ENCODE measurements around the gene PARD3B. TPM values are rescaled to one million over a fixed set of nuclear protein-coding genes. Genes with fewer than 3 reads are reported as not detected.

Gene PARD3B
- total RNA-seq, 1 experiment from 2014 or later = 6.4 TPM

GRCh38 chr2:204590063-204590462 is 44.8 kb downstream of the PARD3B start:
- no peak overlapping the region for H3K27ac ChIP-seq (ENCODE audit: insufficient read length, low read depth, low read length)
- Mint-ChIP-seq H3K27ac (no peak overlapping the region), H3K27me3 (ENCODE audit: low read depth) (no peaks in the 10 kb centered on the region; the same call in 1 of the 2 replicates), H3K4me3 (no peak overlapping the region), H3K36me3 (ENCODE audit: insufficient read depth in 1 of 3, low read depth in 3 of 3) (peaks cover 0 to 4% (median 0%) of the 10 kb centered on the region in 3 experiments; a peak in 4 of 7 replicates), H3K9me3 (peaks cover 3 to 7% of the 10 kb centered on the region in 2 experiments; a peak in 3 of 5 replicates), H3K4me1 (peaks cover 0 to 4% of the 10 kb centered on the region in 2 experiments; a peak in 2 of 4 replicates)
- no peaks in the 10 kb centered on the region for H3K79me2 ChIP-seq (ENCODE audit: insufficient read depth, low read length)
- no peak overlapping the region for H3K23ac ChIP-seq (ENCODE audit: insufficient read length, low read depth, low read length)
- H3K18ac ChIP-seq (ENCODE audit: insufficient read length, low read depth, low read length) = no peak overlapping the region
- H2BK20ac ChIP-seq (ENCODE audit: low read depth, low read length, poor library complexity, severe bottlenecking) = no peak overlapping the region
- no peaks in the 10 kb centered on the region for H3K9me3 ChIP-seq (ENCODE audit: control insufficient read depth, low read depth, low read length)
- H2BK120ac ChIP-seq (ENCODE audit: low read depth, low read length, poor library complexity, severe bottlenecking) = no peak overlapping the region
- no peaks in the 10 kb centered on the region; the same call in 1 of the 2 replicates for H3K4me1 ChIP-seq (ENCODE audit: insufficient read depth, low read length)
- H4K91ac ChIP-seq (ENCODE audit: insufficient read length, low read depth, low read length) = no peak overlapping the region
- no peak for DNase-seq
- H4K8ac ChIP-seq (replicated peaks; ENCODE audit: insufficient read length, low read depth, low read length) = no peak overlapping the region
- H3K56ac ChIP-seq (ENCODE audit: insufficient read length, low read depth, low read length) = no peak overlapping the region
- WGBS (ENCODE audit: extremely low coverage, insufficient read length, low lambda C conversion rate) = no CpG with 5 or more reads among the region's 3 CpGs
- no peak overlapping the region for H4K5ac ChIP-seq (ENCODE audit: insufficient read length, low read depth, low read length)
- no peak overlapping the region for H3K4ac ChIP-seq (ENCODE audit: low read depth, low read length)
- no peaks in the 10 kb centered on the region for H3K23me2 ChIP-seq (ENCODE audit: insufficient read length, low read depth, low read length, poor library complexity, severe bottlenecking)
- no peak overlapping the region for H3K14ac ChIP-seq (ENCODE audit: insufficient read depth, low read length)
- H3K27me3 ChIP-seq (ENCODE audit: insufficient read depth, low read length) = no peaks in the 10 kb centered on the region
- H2AFZ ChIP-seq (ENCODE audit: low read length) = no peak overlapping the region
- H2BK5ac ChIP-seq (ENCODE audit: insufficient read length, low read length) = no peak overlapping the region
- no peak overlapping the region for H2AK5ac ChIP-seq (ENCODE audit: insufficient read length, low read length)
- H2BK12ac ChIP-seq (ENCODE audit: insufficient read length, low read depth, low read length) = no peak overlapping the region
- H2BK15ac ChIP-seq (ENCODE audit: low read depth, low read length) = no peak overlapping the region
- no peak overlapping the region for H3K9ac ChIP-seq (ENCODE audit: extremely low read depth, insufficient read length, low read length)
- TF ChIP-seq CTCF (conservative IDR thresholded peaks at IDR 0.05) = no peak
- H3K79me1 ChIP-seq (ENCODE audit: insufficient read depth, low read depth, low read length, poor library complexity, severe bottlenecking) = no peaks in the 10 kb centered on the region
- no peaks in the 10 kb centered on the region for H4K20me1 ChIP-seq (ENCODE audit: control insufficient read depth, insufficient read depth, insufficient read length)
- no peak overlapping the region for H3K4me2 ChIP-seq (ENCODE audit: insufficient read depth, insufficient read length, low read length)
- H3T11ph ChIP-seq (ENCODE audit: low read length) = no peak overlapping the region

Measured in H9 (cell line).